ENCODE measurements around the gene POLR3A.
"Not testable (repeated sequence)": the region's sequence is repeated elsewhere in the genome, so short reads cannot be mapped to it uniquely, and the experiment has no call there.

The POLR3A gene

DNA sequence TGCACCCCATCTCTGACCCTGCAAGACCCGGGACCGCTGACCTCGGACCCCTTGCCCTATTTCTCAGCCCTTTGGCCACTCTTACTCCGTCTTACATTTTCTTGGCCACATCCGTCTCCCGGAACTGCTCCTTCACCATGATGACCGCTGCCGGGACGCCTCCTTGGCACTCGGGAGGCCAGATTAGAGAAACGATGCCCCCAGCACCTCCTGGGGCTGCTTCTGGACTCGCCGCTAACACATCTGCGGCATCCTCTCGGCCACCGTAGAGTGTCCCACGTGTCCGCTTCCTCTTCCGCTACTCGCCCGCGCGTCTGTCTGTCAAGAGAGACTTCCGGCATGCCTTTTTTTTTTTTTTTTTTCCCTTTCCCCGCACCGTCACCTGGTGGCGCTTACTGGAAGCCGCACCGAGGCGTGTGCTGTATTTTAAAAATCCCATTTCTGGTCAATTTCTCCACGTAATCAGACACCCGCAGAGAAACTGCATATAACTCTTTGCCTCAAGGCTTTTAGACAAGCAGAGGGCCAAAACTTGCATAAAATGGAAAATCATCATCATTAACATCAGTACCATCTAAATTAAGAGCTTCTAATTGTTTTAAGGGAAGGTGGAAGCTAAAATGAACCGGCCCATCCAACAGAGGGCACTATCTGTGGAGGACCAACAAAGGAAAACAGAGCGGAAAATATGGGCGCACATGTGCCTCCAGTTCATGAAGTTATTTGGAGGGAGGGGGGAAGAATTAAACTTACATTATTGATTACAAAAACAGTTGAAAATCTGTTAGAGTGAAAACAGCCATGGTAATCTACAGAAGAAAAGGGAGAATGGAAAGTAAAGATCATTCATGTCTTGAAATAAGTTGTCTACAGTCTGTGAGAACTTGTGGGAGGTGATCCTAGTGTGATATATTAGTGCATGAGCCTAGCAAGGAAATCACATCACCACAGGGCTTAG, at the start of gene POLR3A:
Gene POLR3A, minus strand, starts transcription at position 247 of the 958 bp plus-strand sequence. Its CDS starts 108 bp downstream, at position 139.
- peak; percentile 98 for DNase-seq (ENCODE audit: low read depth, low spot score)
- peak within 1 kb of the TSS; percentile 86 for H3K4me3 ChIP-seq (ENCODE audit: low read depth, low read length)
- in situ Hi-C loops (cut with HindIII; ENCODE audit: low sequenced_read_pairs), result no loop called here
- TF ChIP-seq, protein P1, sequence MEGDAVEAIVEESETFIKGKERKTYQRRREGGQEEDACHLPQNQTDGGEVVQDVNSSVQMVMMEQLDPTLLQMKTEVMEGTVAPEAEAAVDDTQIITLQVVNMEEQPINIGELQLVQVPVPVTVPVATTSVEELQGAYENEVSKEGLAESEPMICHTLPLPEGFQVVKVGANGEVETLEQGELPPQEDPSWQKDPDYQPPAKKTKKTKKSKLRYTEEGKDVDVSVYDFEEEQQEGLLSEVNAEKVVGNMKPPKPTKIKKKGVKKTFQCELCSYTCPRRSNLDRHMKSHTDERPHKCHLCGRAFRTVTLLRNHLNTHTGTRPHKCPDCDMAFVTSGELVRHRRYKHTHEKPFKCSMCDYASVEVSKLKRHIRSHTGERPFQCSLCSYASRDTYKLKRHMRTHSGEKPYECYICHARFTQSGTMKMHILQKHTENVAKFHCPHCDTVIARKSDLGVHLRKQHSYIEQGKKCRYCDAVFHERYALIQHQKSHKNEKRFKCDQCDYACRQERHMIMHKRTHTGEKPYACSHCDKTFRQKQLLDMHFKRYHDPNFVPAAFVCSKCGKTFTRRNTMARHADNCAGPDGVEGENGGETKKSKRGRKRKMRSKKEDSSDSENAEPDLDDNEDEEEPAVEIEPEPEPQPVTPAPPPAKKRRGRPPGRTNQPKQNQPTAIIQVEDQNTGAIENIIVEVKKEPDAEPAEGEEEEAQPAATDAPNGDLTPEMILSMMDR (IDR thresholded peaks at IDR 0.05; ENCODE audit: low read depth, low read length), result peak; percentile 55

GRCh38 chr10:78078539-78079330, 49.4 kb upstream of the POLR3A start:
- in situ Hi-C loops (cut with HindIII; ENCODE audit: low sequenced_read_pairs), result no loop called here
- no peak overlapping the region for H3K4me3 ChIP-seq (ENCODE audit: low read depth, low read length)
- DNase-seq (ENCODE audit: low read depth, low spot score), result no peak
- TF ChIP-seq, protein P1 (IDR thresholded peaks at IDR 0.05; ENCODE audit: low read depth, low read length), result no peak

GRCh38 chr10:78075806-78076205, 46.5 kb upstream of the POLR3A start:
- in situ Hi-C loops (cut with HindIII; ENCODE audit: low sequenced_read_pairs); H3K4me3 ChIP-seq (ENCODE audit: low read depth, low read length); DNase-seq (ENCODE audit: low read depth, low spot score): not testable (repeated sequence)

GRCh38 chr10:78072504-78072903, 43.2 kb upstream of the POLR3A start:
- TF ChIP-seq, protein P1 (IDR thresholded peaks at IDR 0.05; ENCODE audit: low read depth, low read length), result no peak
- no peak overlapping the region for H3K4me3 ChIP-seq (ENCODE audit: low read depth, low read length)
- in situ Hi-C loops (cut with HindIII; ENCODE audit: low sequenced_read_pairs), result no loop called here
- no peak for DNase-seq (ENCODE audit: low read depth, low spot score)

DNA sequence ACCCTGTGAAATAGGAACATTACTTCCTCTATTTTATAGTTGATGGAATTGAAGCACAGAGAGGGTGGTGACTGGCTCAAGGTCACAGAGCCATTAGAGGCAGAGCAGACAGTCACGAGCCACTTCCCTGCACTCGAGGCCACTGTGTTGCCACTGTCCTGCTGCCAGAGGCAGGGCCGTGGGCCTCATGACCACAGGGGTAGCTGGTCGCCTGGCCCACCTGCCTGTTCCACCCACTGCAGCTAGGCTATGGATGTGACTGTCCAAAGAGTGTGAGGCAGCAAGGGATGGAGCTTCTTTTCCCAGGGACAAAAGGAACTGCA, 42.5 kb upstream of the POLR3A start:
- H3K4me3 ChIP-seq (ENCODE audit: low read depth, low read length), result no peak overlapping the region
- in situ Hi-C loops (cut with HindIII; ENCODE audit: low sequenced_read_pairs), result no loop called here
- no peak for DNase-seq (ENCODE audit: low read depth, low spot score)
- TF ChIP-seq, protein P1 (IDR thresholded peaks at IDR 0.05; ENCODE audit: low read depth, low read length), result no peak

DNA sequence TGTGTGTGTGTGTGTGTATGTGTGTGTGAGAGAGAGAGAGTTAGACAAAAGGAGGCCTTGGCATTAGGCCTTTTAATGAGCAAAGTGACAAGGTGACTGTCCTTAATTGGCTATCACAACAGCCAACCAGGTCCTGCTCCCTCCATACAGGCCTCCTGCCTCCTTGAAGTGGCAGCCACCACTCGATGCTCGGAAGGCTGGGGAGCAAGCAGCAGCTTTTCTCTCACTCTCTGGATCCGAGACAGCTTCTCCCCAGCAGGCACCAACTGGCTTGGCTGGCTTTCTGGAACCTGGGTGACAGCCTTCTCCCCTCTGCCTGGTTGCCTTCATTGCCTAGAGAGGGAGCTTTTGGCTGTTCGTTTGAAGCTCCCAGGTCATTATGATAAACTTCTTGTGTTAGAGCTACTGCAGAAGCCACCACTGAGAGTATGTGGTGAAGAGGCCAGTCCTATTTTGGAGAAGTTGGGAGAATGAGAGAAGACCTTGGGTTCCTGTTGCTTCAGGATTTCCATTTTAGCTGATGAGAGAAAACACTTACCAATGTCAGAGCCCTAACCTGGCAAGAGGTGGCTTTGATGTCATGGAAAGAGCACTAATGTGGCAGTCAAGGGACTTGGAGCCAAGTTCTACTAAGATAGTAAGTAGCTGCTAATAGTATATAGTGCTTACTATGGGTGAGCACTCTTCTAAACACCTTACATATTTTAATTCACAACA, 42.0 kb upstream of the POLR3A start:
- in situ Hi-C loops (cut with HindIII; ENCODE audit: low sequenced_read_pairs), result no loop called here
- no peak overlapping the region for H3K4me3 ChIP-seq (ENCODE audit: low read depth, low read length)
- TF ChIP-seq, protein P1 (IDR thresholded peaks at IDR 0.05; ENCODE audit: low read depth, low read length), result no peak
- DNase-seq (ENCODE audit: low read depth, low spot score), result no peak

Measured in astrocyte of the spinal cord (primary cell).